Activated naive CD8-positive, alpha-beta T cell treated with anti-CD3 and anti-CD28 coated beads, Interleukin-2, amount 10 ng/mL, durations not matched to agents 7 days and 5 days (primary cell): ENCODE data around the gene PTPN20. TPM values are rescaled to one million over a fixed set of nuclear protein-coding genes. Genes with fewer than 3 reads are reported as not detected.

ENCODE experiments used
- ATAC-seq: fragments of 150-1000 bp; cut with Tn5 transposase; one replicate; pipeline ENCODE4 v1.10.0; 2021; ENCODE audit warnings: low read depth, moderate library complexity
- POLR2A ChIA-PET: fragments of 350-600 bp; sonication (Branson Sonifier 250); formaldehyde crosslinking; loops from one replicate; lab custom pipeline; 2021; ENCODE audit warnings: antibody characterized with exemption; lab: Charles Lee
- DNase-seq: peaks from one replicate; pipeline ENCODE4 v3.0.0; 2021
- H3K27ac Mint-ChIP-seq: one replicate; pipeline ENCODE4 v1.8.0; 2022; ENCODE audit warnings: mild to moderate bottlenecking, mixed read lengths
- H3K27me3 Mint-ChIP-seq: one replicate; pipeline ENCODE4 v1.8.0; 2022; ENCODE audit warnings: mild to moderate bottlenecking, moderate library complexity, mixed read lengths
- H3K36me3 Mint-ChIP-seq: one replicate; pipeline ENCODE4 v1.8.0; 2021; ENCODE audit warnings: mild to moderate bottlenecking, mixed read lengths
- H3K4me1 Mint-ChIP-seq: one replicate; pipeline ENCODE4 v1.8.0; 2021; ENCODE audit warnings: mixed read lengths
- H3K4me3 Mint-ChIP-seq: one replicate; pipeline ENCODE4 v1.8.0; 2022; ENCODE audit warnings: mild to moderate bottlenecking, moderate library complexity, mixed read lengths
- H3K9me3 Mint-ChIP-seq: one replicate; pipeline ENCODE4 v1.8.0; 2021; ENCODE audit warnings: mixed read lengths
- total RNA-seq, 2 experiments: library from RNA; stranded (reverse); gene quantifications; one replicate each; pipeline ENCODE4 v1.2.3, GENCODE V29; 2021

The PTPN20 gene
- total RNA-seq, 2 experiments from 2014 or later: 1.6 to 2.4 TPM

- ATAC-seq (no peak), DNase-seq (peak; percentile 8)
- Mint-ChIP-seq H3K4me3 (no peak overlapping the region), H3K27me3 (peaks cover 2% of the 10 kb centered on the region), H3K4me1 (no peaks in the 10 kb centered on the region), H3K9me3 (no peaks in the 10 kb centered on the region), H3K27ac (no peak overlapping the region), H3K36me3 (no peaks in the 10 kb centered on the region)
- POLR2A ChIA-PET: no interaction called here
Observed at GRCh38 chr10:47037654-47038425, 126.6 kb downstream of the PTPN20 start.

GRCh38 chr10:47038881-47039561, 127.8 kb downstream of the PTPN20 start:
- Mint-ChIP-seq H3K4me3 (no peak overlapping the region), H3K4me1 (no peaks in the 10 kb centered on the region), H3K27me3 (peaks cover 2% of the 10 kb centered on the region), H3K9me3 (no peaks in the 10 kb centered on the region), H3K27ac (no peak overlapping the region), H3K36me3 (no peaks in the 10 kb centered on the region)
- POLR2A ChIA-PET: no interaction called here
- DNase-seq: peak; percentile 8
- ATAC-seq: no peak

GRCh38 chr10:47039562-47039913, 128.3 kb downstream of the PTPN20 start:
- ATAC-seq: no peak
- no peak overlapping the region for H3K4me3 Mint-ChIP-seq
- H3K36me3 Mint-ChIP-seq: no peaks in the 10 kb centered on the region
- POLR2A ChIA-PET: no interaction called here
- DNase-seq: no peak
- peaks cover 2% of the 10 kb centered on the region for H3K27me3 Mint-ChIP-seq
- no peaks in the 10 kb centered on the region for H3K4me1 Mint-ChIP-seq
- no peak overlapping the region for H3K27ac Mint-ChIP-seq
- H3K9me3 Mint-ChIP-seq: no peaks in the 10 kb centered on the region

DNA sequence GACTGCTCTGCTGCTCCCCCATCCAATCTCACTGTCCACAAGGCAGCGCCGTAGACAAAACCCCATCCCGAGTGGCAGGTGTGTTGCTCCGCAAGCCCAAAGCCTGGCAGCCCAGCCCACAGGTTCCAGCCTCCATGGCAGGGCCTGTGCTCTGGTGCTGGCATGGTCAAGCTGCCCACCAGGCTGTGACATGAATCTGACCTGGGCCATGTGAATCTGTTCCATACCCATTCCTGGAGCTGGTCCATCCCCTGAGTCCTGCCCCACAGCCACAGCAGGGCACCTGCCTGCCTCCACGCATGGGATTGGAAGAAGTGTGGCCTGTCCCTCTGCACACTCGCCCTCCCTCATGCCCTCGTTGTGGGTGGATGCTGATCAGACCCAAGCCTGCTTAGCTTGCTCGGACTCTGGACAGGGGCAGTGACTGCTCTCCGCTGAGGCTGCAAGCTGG, 128.8 kb downstream of the PTPN20 start:
- H3K27me3 Mint-ChIP-seq: peaks cover 2% of the 10 kb centered on the region
- H3K4me1 Mint-ChIP-seq: no peaks in the 10 kb centered on the region
- H3K27ac Mint-ChIP-seq: no peak overlapping the region
- POLR2A ChIA-PET: no interaction called here
- no peak overlapping the region for H3K4me3 Mint-ChIP-seq
- no peaks in the 10 kb centered on the region for H3K9me3 Mint-ChIP-seq
- H3K36me3 Mint-ChIP-seq: no peaks in the 10 kb centered on the region
- no peak for ATAC-seq
- DNase-seq: peak; percentile 20

DNA sequence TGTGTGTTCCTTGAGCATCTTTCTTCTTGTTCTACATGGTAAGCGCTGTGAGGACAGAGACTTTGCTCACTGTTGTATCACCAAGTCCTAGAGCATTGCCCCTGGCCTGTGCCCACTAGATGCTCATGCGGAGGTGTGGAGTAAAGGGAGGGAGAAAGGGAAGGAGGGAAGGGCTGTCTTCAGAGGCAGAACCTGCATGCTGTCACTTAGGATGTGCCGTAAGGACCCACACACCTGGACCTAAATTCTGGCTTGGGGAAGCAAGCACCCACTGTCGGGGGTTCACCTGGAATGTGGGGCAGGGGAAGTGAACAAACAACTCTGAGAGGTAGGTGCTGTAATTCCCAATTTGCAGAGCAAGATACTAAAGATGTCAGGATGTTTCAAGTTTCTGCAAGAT, 129.5 kb downstream of the PTPN20 start:
- H3K27ac Mint-ChIP-seq: no peak overlapping the region
- H3K4me1 Mint-ChIP-seq: no peaks in the 10 kb centered on the region
- POLR2A ChIA-PET: no interaction called here
- no peaks in the 10 kb centered on the region for H3K36me3 Mint-ChIP-seq
- H3K27me3 Mint-ChIP-seq: peaks cover 2% of the 10 kb centered on the region
- ATAC-seq (no peak), DNase-seq (no peak)
- no peaks in the 10 kb centered on the region for H3K9me3 Mint-ChIP-seq
- H3K4me3 Mint-ChIP-seq: no peak overlapping the region

DNA sequence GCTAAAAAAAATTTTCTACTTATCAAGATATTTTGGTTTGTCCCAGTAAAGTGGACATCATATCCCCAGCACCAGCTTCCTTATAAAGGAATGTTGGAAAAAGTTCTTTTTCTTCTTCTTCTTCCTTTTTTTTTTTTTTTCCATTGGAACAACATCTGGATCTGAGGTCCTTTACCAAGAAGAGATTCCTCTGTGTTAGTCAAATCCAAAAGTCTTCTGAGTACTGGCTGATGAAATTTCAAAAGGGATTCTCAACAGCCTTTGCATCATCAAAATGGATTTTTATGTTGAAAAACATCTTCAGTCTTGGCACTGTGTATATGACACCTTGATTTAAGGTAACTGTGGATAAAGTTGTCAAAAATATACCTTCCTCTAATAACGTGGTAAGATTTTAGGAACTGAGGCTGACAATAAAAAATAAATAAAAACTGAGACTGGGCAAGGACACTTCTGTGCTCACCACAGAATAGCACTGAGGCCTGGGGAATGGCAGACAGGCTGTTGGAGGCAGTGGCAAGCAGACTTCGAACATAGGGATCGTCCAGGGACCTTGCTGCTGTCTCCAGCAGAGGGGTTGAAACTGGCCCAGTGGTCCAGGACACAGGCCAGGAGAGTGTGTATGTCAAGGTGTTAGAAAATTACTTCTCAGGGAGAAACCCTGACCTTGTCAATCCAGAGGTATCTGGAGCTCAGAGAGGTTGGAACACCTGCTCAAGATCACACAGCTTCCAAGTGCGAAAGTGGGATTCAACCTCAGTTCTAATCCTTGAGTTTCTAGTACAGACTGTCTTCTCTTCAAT, 130.4 kb downstream of the PTPN20 start:
- DNase-seq (no peak), ATAC-seq (no peak)
- POLR2A ChIA-PET: interaction anchor here (0.6 kb wide), 1 partner anchor 104 kb away, joined by 7 read pairs; no protein-coding TSS in a partner anchor
- H3K9me3 Mint-ChIP-seq: no peaks in the 10 kb centered on the region
- no peak overlapping the region for H3K4me3 Mint-ChIP-seq
- no peaks in the 10 kb centered on the region for H3K36me3 Mint-ChIP-seq
- H3K4me1 Mint-ChIP-seq: no peaks in the 10 kb centered on the region
- peaks cover 2% of the 10 kb centered on the region for H3K27me3 Mint-ChIP-seq
- H3K27ac Mint-ChIP-seq: no peak overlapping the region

GRCh38 chr10:47042199-47042473, 130.9 kb downstream of the PTPN20 start:
- H3K36me3 Mint-ChIP-seq: no peaks in the 10 kb centered on the region
- no peak overlapping the region for H3K4me3 Mint-ChIP-seq
- no peak overlapping the region for H3K27ac Mint-ChIP-seq
- H3K27me3 Mint-ChIP-seq: peaks cover 2% of the 10 kb centered on the region
- POLR2A ChIA-PET: interaction anchor here (0.6 kb wide), 1 partner anchor 103 kb away, joined by 7 read pairs; no protein-coding TSS in a partner anchor
- no peaks in the 10 kb centered on the region for H3K9me3 Mint-ChIP-seq
- ATAC-seq (no peak), DNase-seq (no peak)
- H3K4me1 Mint-ChIP-seq: no peaks in the 10 kb centered on the region

- Mint-ChIP-seq H3K4me1 (peaks cover 4% of the 10 kb centered on the region), H3K4me3 (no peak overlapping the region), H3K27ac (no peak overlapping the region), H3K36me3 (no peaks in the 10 kb centered on the region), H3K9me3 (no peaks in the 10 kb centered on the region), H3K27me3 (peaks cover 2% of the 10 kb centered on the region)
- DNase-seq: no peak
- no peak for ATAC-seq
- POLR2A ChIA-PET: no interaction called here
Observed at GRCh38 chr10:47042780-47043750, 131.8 kb downstream of the PTPN20 start.

- H3K36me3 Mint-ChIP-seq: no peaks in the 10 kb centered on the region
- H3K9me3 Mint-ChIP-seq: no peaks in the 10 kb centered on the region
- no peak overlapping the region for H3K4me3 Mint-ChIP-seq
- DNase-seq: no peak
- H3K27me3 Mint-ChIP-seq: peaks cover 2% of the 10 kb centered on the region
- peaks cover 11% of the 10 kb centered on the region for H3K4me1 Mint-ChIP-seq
- no peak for ATAC-seq
- no peak overlapping the region for H3K27ac Mint-ChIP-seq
- POLR2A ChIA-PET: no interaction called here
Observed at GRCh38 chr10:47043928-47044538, 132.8 kb downstream of the PTPN20 start.

GRCh38 chr10:47044741-47045140, 133.5 kb downstream of the PTPN20 start:
- no peaks in the 10 kb centered on the region for H3K36me3 Mint-ChIP-seq
- peaks cover 2% of the 10 kb centered on the region for H3K27me3 Mint-ChIP-seq
- no peak overlapping the region for H3K27ac Mint-ChIP-seq
- POLR2A ChIA-PET: no interaction called here
- ATAC-seq (no peak), DNase-seq (no peak)
- H3K4me1 Mint-ChIP-seq: peaks cover 12% of the 10 kb centered on the region
- H3K4me3 Mint-ChIP-seq: no peak overlapping the region
- no peaks in the 10 kb centered on the region for H3K9me3 Mint-ChIP-seq

DNA sequence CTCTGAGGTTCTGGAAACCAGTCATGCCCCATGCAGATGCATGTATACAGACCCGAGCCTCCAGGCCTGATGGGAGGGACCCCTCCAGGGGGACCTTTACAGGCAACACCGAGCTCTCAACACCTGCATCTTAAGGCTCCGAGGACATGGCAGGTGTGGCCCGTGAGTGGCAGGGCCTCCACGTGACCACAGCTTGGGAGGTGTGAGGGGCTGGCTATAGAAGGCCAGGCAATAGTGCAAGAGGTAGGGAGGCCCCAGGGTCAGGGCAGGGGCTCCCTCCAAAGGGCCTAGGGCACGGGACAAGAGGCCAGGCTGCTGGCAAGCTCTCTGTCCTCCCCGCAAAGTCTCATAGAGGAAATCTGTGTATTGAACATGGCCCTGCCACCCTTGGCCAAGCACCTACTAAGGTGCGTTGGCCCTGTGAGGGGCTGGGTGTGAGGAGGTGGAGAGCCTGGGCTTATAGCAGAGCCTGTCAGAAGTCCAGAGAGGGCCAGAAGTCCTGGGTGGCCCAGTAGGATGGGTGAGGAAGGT, 134.2 kb downstream of the PTPN20 start:
- Mint-ChIP-seq H3K27me3 (no peaks in the 10 kb centered on the region), H3K9me3 (no peaks in the 10 kb centered on the region), H3K4me3 (no peak overlapping the region), H3K4me1 (peaks cover 12% of the 10 kb centered on the region), H3K36me3 (no peaks in the 10 kb centered on the region), H3K27ac (no peak overlapping the region)
- DNase-seq: no peak
- ATAC-seq: no peak
- POLR2A ChIA-PET: no interaction called here

DNA sequence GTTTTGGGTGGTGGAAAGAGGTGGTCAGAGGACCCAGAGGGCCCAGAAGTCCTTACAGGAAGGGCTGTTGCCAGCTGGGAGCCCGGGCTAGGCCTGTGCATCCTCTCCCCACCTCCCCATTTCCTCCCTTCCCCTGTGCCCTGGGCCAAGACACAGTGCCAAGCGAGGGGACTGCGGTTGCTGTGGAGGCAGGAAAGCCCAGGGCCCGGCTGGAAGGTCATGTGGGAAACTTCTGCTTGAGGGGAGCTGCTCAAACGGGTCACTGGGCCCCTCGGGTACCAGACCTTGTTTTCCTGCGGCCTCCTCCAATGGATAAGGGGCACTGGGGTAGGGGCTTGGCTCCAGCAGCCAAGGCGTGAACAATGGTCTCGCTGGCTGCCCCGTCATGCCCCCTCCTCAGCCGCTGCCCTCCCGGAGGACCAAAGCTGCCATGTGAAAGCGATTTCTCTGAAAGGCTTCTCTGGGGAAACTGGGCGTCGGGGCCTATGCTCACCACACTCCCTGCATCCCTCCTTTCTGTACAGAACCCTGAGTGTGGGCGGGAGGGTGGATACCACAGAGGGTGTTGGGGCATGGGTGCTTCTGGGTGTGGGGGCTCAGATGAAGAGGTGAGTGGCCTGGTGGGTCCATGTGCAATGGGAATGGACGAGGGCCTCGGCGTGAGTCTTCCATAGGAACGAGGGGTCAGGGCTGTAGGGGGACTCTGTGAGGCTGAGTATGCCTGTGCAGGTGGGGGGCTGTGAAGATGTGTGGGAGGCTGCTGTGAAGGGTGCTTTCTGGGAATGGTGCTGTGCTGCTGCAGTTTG, 135.3 kb downstream of the PTPN20 start:
- Mint-ChIP-seq H3K27me3 (no peaks in the 10 kb centered on the region), H3K36me3 (no peaks in the 10 kb centered on the region), H3K27ac (no peak overlapping the region), H3K4me3 (no peak overlapping the region), H3K4me1 (peaks cover 12% of the 10 kb centered on the region), H3K9me3 (no peaks in the 10 kb centered on the region)
- DNase-seq: no peak
- ATAC-seq: no peak
- POLR2A ChIA-PET: no interaction called here
